Activated CD4-positive, alpha-beta T cell treated with anti-CD3 and anti-CD28 coated beads, Interleukin-2, amount 50 U/mL, for 48 hours (primary cell): Measurements from ENCODE around the gene PAIP2.
"Not testable (repeated sequence)": the region's sequence is repeated elsewhere in the genome, so short reads cannot be mapped to it uniquely, and the experiment has no call there.

Source experiments
- DNase-seq, 2 experiments: peaks; one replicate each; pipeline ENCODE4 v3.0.0-alpha.2; 2020

Gene PAIP2, protein sequence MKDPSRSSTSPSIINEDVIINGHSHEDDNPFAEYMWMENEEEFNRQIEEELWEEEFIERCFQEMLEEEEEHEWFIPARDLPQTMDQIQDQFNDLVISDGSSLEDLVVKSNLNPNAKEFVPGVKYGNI

GRCh38 chr5:139341689-139342422 is at the start of gene PAIP2:
Gene PAIP2, plus strand, starts transcription at chr5:139341854. Its CDS starts 21,931 bp downstream, at chr5:139363785.
- peak; percentile 98 to 99 for DNase-seq

DNA sequence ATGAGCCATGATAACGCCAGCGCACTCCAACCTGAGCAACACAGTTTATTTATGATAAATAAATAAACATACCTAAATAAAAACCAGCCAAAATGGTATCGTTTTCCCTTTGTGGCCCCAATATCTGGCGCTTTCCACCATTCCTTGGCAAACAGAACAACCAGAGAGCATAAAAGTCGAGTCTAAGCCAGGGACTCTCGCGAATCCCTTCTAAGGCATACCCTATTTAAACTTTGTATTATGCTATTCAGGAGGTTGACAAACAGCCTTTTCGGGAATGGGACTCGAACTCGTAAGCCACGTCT is 48.5 kb upstream of the PAIP2 start:
- DNase-seq, result no peak

DNA sequence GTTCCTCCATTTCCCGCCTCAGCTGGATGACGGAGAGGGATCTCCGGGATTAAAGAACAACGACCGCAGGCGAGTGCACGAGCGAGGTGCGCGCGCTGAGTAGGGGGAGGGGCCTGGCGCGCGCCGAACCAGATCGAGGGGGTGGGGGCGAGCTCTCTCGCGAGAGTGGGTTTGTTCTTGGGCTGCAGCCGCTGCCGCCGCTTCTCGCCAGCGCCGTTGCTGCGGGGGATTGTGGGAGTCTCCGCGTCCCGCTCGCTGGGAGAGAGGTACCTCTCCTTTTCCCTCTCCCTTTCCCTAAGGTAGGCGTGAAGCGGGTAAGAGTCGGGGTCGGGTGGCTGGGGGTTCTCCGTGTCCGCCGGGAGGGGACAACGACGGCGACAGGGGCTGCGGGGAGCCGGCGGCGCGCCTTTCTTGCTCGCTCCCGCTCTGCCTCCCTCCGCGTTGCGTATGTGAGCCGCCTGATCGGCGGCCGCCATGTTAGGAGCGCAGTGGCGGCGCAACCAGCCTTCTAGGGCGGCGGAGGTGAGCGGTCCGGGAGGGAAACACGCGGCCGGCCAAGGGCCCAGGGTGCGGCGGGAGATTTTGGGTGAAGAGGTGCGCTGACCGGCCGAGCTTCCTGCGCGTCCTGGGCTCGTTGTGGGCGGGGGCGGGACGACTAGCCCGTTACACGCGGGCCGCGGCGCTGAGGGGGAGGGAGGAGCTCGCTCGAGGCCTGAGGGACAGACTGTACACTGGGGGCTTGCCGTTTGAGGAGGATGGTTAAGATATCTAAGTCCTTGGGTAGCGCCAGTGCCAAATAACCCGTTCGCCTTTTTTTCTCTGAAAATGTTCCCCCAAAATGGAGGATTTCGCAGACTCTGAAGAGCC is 47.9 kb upstream of the PAIP2 start, which contains the start of gene MATR3:
TSS of gene MATR3 (plus strand) at position 234 of the 867 bp plus-strand sequence. CDS start 13,676 bp downstream, outside the sequence.
- DNase-seq, result peak; percentile 93 to 94

DNA sequence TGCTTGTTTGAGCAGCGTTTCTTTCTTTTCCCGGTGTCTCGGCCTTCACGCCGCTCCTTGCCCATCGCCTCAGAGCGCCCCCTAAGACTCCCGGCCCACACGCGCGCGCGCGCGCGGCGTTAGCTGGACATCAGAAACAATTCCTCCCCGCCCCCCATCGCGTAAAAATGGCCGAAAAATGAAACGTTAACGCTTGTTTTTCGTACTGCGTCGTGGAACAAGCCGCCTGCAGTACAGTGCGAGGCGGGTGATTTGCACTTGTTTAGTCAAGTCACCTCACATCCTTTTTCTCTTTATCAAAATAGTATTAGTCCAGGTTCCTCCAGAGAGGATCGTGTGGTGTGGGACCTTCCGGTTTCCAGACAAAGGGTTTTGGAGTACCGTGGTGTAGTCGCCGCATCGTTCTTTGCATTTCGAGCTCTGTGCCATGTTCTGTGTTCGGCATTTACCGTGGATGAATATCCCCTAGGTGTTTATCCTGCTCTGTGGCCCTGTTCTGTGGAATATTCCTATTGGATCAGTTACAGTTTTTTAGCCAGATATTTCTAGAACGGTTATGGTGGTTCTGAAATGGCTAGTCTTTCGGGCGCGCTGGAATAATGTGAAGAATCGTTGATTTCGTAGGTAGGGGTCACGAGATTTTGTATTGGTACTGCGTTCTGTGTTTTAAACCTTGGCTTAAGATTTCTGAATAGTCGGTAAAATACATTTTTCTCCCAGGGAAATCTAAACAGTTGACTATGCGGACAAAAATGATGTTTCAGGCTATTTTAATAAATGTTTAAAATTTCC is 47.1 kb upstream of the PAIP2 start:
- DNase-seq, result peak; percentile 59 to 65

- no peak for DNase-seq
Measured at GRCh38 chr5:139295346-139296057, 46.2 kb upstream of the PAIP2 start.

DNA sequence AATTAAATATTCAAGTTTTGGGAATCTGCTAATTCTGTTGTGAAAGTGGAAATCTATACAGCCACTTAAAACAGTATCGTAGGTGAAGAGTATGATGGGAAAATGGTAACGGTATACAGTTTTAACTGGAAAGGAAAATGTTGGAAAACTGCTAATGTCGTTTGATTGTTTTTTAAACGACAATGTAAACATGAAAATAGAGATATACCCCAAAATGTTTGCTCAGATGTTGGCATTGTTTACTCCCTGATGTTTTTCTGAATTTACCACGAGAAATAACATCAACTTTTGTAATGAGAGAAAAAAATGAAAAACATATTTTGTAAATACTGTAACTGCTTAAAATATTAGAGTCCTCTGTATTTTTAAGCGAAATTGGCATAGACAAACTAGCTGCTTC is 45.5 kb upstream of the PAIP2 start:
- no peak for DNase-seq

DNA sequence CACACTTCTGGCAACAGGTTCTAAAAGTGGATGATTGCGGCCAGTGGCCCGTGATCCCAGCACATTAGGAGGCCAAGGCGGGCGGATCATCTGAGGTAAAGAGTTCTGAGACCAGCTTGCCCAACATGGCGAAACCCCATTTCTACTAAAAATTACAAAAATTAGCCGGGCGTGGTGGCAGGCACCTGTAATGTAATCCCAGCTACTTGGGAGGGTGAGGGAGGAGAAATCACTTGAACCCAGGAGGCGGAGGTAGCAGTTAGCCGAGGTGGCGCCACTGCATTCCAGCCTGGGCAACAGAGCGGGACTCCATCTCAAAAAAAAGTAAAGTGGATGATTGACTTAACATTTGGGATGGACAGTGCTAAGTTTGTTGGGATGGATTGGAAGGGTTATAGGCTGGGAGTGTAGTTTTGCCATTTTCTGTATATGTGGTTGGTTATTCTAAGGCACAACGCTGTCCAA is 44.8 kb upstream of the PAIP2 start:
- DNase-seq, result no peak

DNA sequence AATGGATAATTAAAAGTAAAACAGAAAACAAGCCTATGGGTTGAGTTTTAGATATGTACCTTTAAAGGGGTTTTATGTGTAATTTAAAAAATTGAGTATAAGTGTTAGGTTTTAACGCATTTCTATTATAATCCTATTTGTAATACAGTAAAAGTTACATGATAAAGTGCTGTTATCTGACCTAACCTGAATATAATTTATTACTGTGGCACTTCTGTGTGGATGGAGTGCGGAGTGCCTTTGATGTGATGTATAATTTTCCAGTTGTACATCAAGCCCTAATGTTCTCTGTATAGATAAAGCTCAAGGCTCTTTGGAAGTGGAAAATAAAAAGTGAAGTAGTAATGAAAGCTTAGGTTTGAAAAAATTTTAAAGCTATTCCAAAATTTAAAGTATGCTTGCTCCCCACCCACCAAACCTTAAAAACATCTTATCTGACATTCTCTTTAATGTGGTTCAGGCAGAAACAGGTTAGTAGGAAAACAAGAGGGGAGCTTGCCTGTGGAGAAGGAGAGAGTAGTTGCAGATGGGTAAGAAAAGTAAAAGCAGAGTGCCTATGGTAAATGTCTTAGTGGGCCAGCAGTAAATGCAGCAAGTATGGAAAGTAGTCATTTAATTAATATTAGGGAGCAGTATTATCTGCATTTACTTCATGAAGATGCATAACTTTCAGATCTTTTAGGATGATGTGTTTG is 44.1 kb upstream of the PAIP2 start:
- no peak for DNase-seq

- DNase-seq, result no peak
Measured at GRCh38 chr5:139298242-139298641, 43.4 kb upstream of the PAIP2 start.

DNA sequence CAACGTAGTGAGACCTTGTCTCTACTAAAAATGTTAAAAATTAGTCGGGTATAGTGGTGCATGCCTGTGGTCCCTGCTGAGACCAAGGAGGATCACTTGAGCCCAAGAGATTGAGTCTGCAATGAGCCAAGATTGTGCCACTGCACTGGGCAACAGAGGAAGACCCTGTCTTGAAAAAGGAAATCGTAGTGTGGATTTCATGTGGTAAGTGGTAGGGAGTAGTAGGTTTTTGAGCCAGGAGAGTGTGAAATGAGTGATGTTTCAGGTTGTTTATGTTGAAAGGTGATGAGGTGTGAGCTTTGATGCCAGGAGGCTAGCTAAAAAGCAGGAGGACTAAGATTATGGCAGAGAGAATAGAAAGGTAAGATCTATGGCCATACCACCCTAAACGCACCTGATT is 42.2 kb upstream of the PAIP2 start:
- no peak for DNase-seq

DNA sequence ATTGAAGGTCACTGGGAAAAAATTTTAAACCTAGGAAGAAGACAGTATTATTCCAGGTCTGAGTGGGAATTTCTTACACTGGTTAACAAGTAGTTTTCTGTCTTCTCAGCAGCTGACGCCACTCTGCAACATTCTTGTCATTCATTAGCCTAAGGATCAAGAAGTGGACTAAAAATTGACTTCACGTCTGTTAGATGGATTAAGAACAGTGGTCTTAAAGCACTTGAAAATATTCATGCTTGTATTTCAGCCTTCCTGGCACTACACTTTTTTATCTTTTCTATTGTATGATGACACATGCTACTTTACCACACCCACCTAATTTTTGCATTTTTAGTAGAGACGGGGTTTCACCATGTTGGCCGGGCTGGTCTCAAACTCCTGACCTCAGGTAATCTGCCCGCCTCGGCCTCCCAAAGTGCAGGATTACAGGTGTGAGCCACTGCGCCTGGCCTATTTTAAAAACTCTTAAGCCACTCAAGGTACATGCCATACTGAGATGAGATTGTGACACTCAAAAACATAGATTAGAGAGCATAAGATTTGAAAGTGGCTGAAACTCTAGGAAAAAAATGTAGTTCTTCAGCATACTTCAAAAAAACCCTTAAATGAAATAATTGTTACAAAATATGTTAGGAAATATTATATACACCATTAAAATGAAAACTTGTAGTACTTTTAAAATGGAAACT is 39.7 kb upstream of the PAIP2 start:
- DNase-seq, result no peak

- no peak for DNase-seq
Measured at GRCh38 chr5:139304391-139305324, 37.0 kb upstream of the PAIP2 start.

- no peak for DNase-seq
Measured at GRCh38 chr5:139306197-139306596, 35.5 kb upstream of the PAIP2 start.

- DNase-seq, result no peak
Measured at GRCh38 chr5:139306628-139307379, 34.9 kb upstream of the PAIP2 start.

- no peak for DNase-seq
Measured at GRCh38 chr5:139308797-139309196, 32.9 kb upstream of the PAIP2 start.

- DNase-seq, result not testable (repeated sequence)
Measured at GRCh38 chr5:139310715-139311186, 30.9 kb upstream of the PAIP2 start.

DNA sequence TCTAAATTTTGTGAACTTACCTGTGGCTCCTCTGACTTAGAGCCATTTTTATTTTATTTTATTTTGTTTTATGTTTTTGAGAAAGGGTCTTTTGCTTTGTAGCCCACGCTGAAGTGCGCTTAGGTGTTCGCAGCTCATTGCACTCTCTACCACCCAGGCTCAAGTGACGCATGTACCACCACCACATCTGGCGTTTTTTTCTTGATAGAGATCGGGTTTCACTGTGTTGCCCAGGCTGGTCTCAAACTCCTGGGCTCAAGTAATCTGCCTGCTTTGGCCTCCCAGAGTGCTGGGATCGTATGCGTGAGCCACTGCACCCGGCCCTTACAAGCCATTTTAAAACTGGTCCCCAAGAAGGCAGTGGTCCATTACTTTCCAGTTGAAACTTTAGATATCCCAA is 29.6 kb upstream of the PAIP2 start:
- DNase-seq, result no peak

DNA sequence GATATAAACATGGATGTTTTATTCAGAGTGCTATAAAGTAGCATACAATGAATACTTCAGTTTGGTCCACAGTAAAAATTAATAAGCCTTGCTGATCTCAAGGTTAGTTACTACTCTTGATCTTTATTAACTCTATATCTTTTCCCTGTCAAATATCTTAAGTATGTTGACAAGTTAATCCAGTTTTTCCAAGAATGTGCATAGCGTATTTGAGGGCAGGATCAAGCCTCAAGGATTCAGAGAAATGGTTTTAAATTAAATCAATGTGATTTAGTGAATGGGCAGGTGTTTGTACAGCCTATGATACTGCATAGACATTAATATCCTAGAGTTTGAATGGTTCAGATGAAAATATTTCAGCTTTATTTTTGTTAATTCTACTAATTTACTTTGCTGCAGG is 27.4 kb upstream of the PAIP2 start:
- no peak for DNase-seq

DNA sequence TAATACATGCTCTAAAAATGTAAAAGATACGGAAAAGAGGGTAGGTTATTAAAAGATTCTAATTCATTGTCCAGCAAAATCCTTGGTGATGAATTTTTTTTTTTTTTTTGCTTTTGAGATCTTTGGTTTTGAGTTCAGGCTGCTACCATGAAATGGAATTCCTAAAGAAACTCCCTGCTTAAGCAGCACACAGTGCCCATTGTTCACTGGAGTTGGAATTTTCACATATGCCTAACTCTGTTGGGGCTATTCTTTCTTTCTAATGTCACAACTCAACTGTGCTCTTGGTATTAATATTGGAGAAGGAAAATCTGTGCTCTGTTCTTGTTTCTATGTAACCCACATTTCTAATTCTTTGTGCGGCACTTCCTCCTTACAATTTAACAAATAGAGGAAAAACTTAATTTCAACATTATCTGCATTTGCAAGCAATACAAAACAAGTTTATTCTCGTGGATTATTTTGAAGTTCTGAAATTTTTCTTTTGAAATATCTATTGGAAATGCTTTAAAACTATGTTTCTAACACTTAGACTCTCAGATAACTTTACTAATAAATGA is 26.5 kb upstream of the PAIP2 start:
- DNase-seq, result no peak
